Activated T-helper 2 cell treated with anti-CD3 and anti-CD28 coated beads, Interferon-gamma antibody, Interleukin-2, Interleukin-4, amounts not matched to agents 10 μg/mL and 5 μg/mL and 100 μg/mL, durations not matched to agents 14 hours and 24 hours and 36 hours (primary cell): ENCODE measurements around the gene TCTN2. TPM values are rescaled to one million over a fixed set of nuclear protein-coding genes. Genes with fewer than 3 reads are reported as not detected.

Experiments used
- DNase-seq: peaks from one replicate; pipeline ENCODE4 v3.0.0; 2021; ENCODE audit warnings: low spot score
- H3K27ac Mint-ChIP-seq: one replicate; pipeline ENCODE4 v1.8.0; 2021; ENCODE audit warnings: mixed read lengths
- H3K27me3 Mint-ChIP-seq: one replicate; pipeline ENCODE4 v1.8.0; 2021; ENCODE audit warnings: low read depth, mixed read lengths
- H3K36me3 Mint-ChIP-seq: one replicate; pipeline ENCODE4 v1.8.0; 2021; ENCODE audit warnings: low read depth, mixed read lengths
- H3K4me1 Mint-ChIP-seq: one replicate; pipeline ENCODE4 v1.8.0; 2021; ENCODE audit warnings: low read depth, mixed read lengths
- H3K4me3 Mint-ChIP-seq: one replicate; pipeline ENCODE4 v1.8.0; 2021; ENCODE audit warnings: low read depth, mild to moderate bottlenecking, moderate library complexity, mixed read lengths
- H3K9me3 Mint-ChIP-seq: one replicate; pipeline ENCODE4 v1.8.0; 2021; ENCODE audit warnings: mixed read lengths
- intact Hi-C: fragments of 100-400 bp; cut with micrococcal nuclease; formaldehyde crosslinking; loops from one replicate; pipeline ENCODE4 v1.15.1; 2023
- total RNA-seq: library from RNA; stranded (reverse); gene quantifications from 2 replicates; pipeline ENCODE4 v1.2.3, GENCODE V29; 2022

The TCTN2 gene
- total RNA-seq, 1 donor from 2014 or later: 3.3 TPM

GRCh38 chr12:123727878-123728277 lies 57.0 kb downstream of the TCTN2 start:
- H3K4me1 Mint-ChIP-seq: peaks cover 18% of the 10 kb centered on the region
- H3K4me3 Mint-ChIP-seq: no peak overlapping the region
- intact Hi-C loops: no loop called here
- H3K27ac Mint-ChIP-seq: no peak overlapping the region
- DNase-seq: no peak
- H3K9me3 Mint-ChIP-seq: no peaks in the 10 kb centered on the region
- no peaks in the 10 kb centered on the region for H3K27me3 Mint-ChIP-seq
- H3K36me3 Mint-ChIP-seq: peaks cover 78% of the 10 kb centered on the region

- H3K9me3 Mint-ChIP-seq: no peaks in the 10 kb centered on the region
- no peak overlapping the region for H3K4me3 Mint-ChIP-seq
- no peaks in the 10 kb centered on the region for H3K27me3 Mint-ChIP-seq
- H3K4me1 Mint-ChIP-seq: peaks cover 13% of the 10 kb centered on the region
- H3K36me3 Mint-ChIP-seq: peaks cover 88% of the 10 kb centered on the region
- intact Hi-C loops: no loop called here
- no peak for DNase-seq
- H3K27ac Mint-ChIP-seq: peak overlapping the region; percentile 42
Measured at GRCh38 chr12:123731596-123731995, 60.7 kb downstream of the TCTN2 start.

GRCh38 chr12:123732251-123732650 lies 61.3 kb downstream of the TCTN2 start:
- H3K4me3 Mint-ChIP-seq: no peak overlapping the region
- no peak overlapping the region for H3K27ac Mint-ChIP-seq
- peaks cover 16% of the 10 kb centered on the region for H3K4me1 Mint-ChIP-seq
- peaks cover 88% of the 10 kb centered on the region for H3K36me3 Mint-ChIP-seq
- intact Hi-C loops: no loop called here
- DNase-seq: no peak
- no peaks in the 10 kb centered on the region for H3K27me3 Mint-ChIP-seq
- no peaks in the 10 kb centered on the region for H3K9me3 Mint-ChIP-seq

- DNase-seq: no peak
- Mint-ChIP-seq H3K27ac (peak overlapping the region; percentile 62), H3K4me3 (no peak overlapping the region), H3K27me3 (no peaks in the 10 kb centered on the region), H3K9me3 (no peaks in the 10 kb centered on the region), H3K4me1 (peaks cover 19% of the 10 kb centered on the region), H3K36me3 (peaks cover 87% of the 10 kb centered on the region)
- intact Hi-C loops: no loop called here
Measured at GRCh38 chr12:123733229-123733628, 62.3 kb downstream of the TCTN2 start.

GRCh38 chr12:123734268-123734667 lies 63.4 kb downstream of the TCTN2 start:
- Mint-ChIP-seq H3K9me3 (no peaks in the 10 kb centered on the region), H3K27me3 (no peaks in the 10 kb centered on the region), H3K4me1 (peaks cover 17% of the 10 kb centered on the region), H3K27ac (peak overlapping the region; percentile 58), H3K36me3 (peaks cover 87% of the 10 kb centered on the region), H3K4me3 (no peak overlapping the region)
- DNase-seq: no peak
- intact Hi-C loops: no loop called here

- H3K9me3 Mint-ChIP-seq: no peaks in the 10 kb centered on the region
- peak overlapping the region; percentile 57 for H3K4me3 Mint-ChIP-seq
- intact Hi-C loops: no loop called here
- no peaks in the 10 kb centered on the region for H3K27me3 Mint-ChIP-seq
- H3K27ac Mint-ChIP-seq: peak overlapping the region; percentile 94
- peaks cover 86% of the 10 kb centered on the region for H3K36me3 Mint-ChIP-seq
- DNase-seq: peak; percentile 20
- H3K4me1 Mint-ChIP-seq: peaks cover 39% of the 10 kb centered on the region
Measured at GRCh38 chr12:123741937-123742572, 71.1 kb downstream of the TCTN2 start.

- H3K4me3 Mint-ChIP-seq: peak overlapping the region; percentile 42
- H3K27me3 Mint-ChIP-seq: no peaks in the 10 kb centered on the region
- H3K4me1 Mint-ChIP-seq: peaks cover 40% of the 10 kb centered on the region
- H3K36me3 Mint-ChIP-seq: peaks cover 86% of the 10 kb centered on the region
- peak overlapping the region; percentile 86 for H3K27ac Mint-ChIP-seq
- H3K9me3 Mint-ChIP-seq: no peaks in the 10 kb centered on the region
- no peak for DNase-seq
- intact Hi-C loops: no loop called here
Measured at GRCh38 chr12:123743002-123743401, 72.1 kb downstream of the TCTN2 start.

GRCh38 chr12:123744836-123745235 lies 73.9 kb downstream of the TCTN2 start:
- intact Hi-C loops: no loop called here
- DNase-seq: no peak
- no peak overlapping the region for H3K27ac Mint-ChIP-seq

GRCh38 chr12:123747309-123747708 lies 76.4 kb downstream of the TCTN2 start:
- Mint-ChIP-seq H3K27me3 (no peaks in the 10 kb centered on the region), H3K9me3 (no peaks in the 10 kb centered on the region), H3K4me1 (peaks cover 30% of the 10 kb centered on the region), H3K27ac (peak overlapping the region; percentile 15), H3K36me3 (peaks cover 81% of the 10 kb centered on the region), H3K4me3 (no peak overlapping the region)
- DNase-seq: no peak
- intact Hi-C loops: no loop called here

More at GRCh38 chr12:123744836-123745235, 73.9 kb downstream of the TCTN2 start:
- no peaks in the 10 kb centered on the region for H3K9me3 Mint-ChIP-seq
- H3K4me3 Mint-ChIP-seq: no peak overlapping the region
- peaks cover 84% of the 10 kb centered on the region for H3K36me3 Mint-ChIP-seq
- H3K4me1 Mint-ChIP-seq: peaks cover 33% of the 10 kb centered on the region
- no peaks in the 10 kb centered on the region for H3K27me3 Mint-ChIP-seq

- no peak overlapping the region for H3K4me3 Mint-ChIP-seq
- intact Hi-C loops: no loop called here
- H3K36me3 Mint-ChIP-seq: peaks cover 78% of the 10 kb centered on the region
- H3K27ac Mint-ChIP-seq: peak overlapping the region; percentile 33
- H3K27me3 Mint-ChIP-seq: no peaks in the 10 kb centered on the region
- H3K4me1 Mint-ChIP-seq: peaks cover 24% of the 10 kb centered on the region
- H3K9me3 Mint-ChIP-seq: no peaks in the 10 kb centered on the region
- DNase-seq: no peak
Measured at GRCh38 chr12:123748161-123748560, 77.2 kb downstream of the TCTN2 start.

- Mint-ChIP-seq H3K4me1 (peaks cover 22% of the 10 kb centered on the region), H3K4me3 (no peak overlapping the region), H3K27me3 (no peaks in the 10 kb centered on the region), H3K9me3 (no peaks in the 10 kb centered on the region), H3K27ac (peak overlapping the region; percentile 33), H3K36me3 (peaks cover 77% of the 10 kb centered on the region)
- intact Hi-C loops: no loop called here
- no peak for DNase-seq
Measured at GRCh38 chr12:123748661-123749060, 77.7 kb downstream of the TCTN2 start.

GRCh38 chr12:123749355-123749754 lies 78.4 kb downstream of the TCTN2 start:
- no peaks in the 10 kb centered on the region for H3K9me3 Mint-ChIP-seq
- H3K27me3 Mint-ChIP-seq: no peaks in the 10 kb centered on the region
- no peak overlapping the region for H3K27ac Mint-ChIP-seq
- peaks cover 22% of the 10 kb centered on the region for H3K4me1 Mint-ChIP-seq
- peaks cover 76% of the 10 kb centered on the region for H3K36me3 Mint-ChIP-seq
- intact Hi-C loops: no loop called here
- no peak for DNase-seq
- H3K4me3 Mint-ChIP-seq: no peak overlapping the region

GRCh38 chr12:123750159-123750656 lies 79.3 kb downstream of the TCTN2 start:
- peaks cover 75% of the 10 kb centered on the region for H3K36me3 Mint-ChIP-seq
- no peak overlapping the region for H3K4me3 Mint-ChIP-seq
- H3K9me3 Mint-ChIP-seq: no peaks in the 10 kb centered on the region
- intact Hi-C loops: no loop called here
- no peak overlapping the region for H3K27ac Mint-ChIP-seq
- H3K27me3 Mint-ChIP-seq: no peaks in the 10 kb centered on the region
- DNase-seq: no peak
- peaks cover 22% of the 10 kb centered on the region for H3K4me1 Mint-ChIP-seq
